SK-MEL-5 (cell line): ENCODE results near the gene TMEM11. TPM values are rescaled to one million over a fixed set of nuclear protein-coding genes. Genes with fewer than 3 reads are reported as not detected.
A peak's percentile ranks its signal among the peaks of the same experiment; 100 is the strongest.

Experiments used
- DNase-seq: peaks from one replicate; pipeline ENCODE4 v3.0.0-alpha.2; 2016; ENCODE audit warnings: low read depth, low spot score
- in situ Hi-C: cut with HindIII; loops from 2 replicates; pipeline ENCODE4 v1.10.0; 2016; ENCODE audit warnings: low sequenced_read_pairs, high pct_unique_total_duplicates, low pct_unique_long_range_greater_than_20kb
- polyA plus RNA-seq, 2 experiments: library from polyadenylated mRNA; depleted of rRNA; stranded (reverse); fragments of >200 nt; gene quantifications; 2 replicates each; pipeline ENCODE4 v1.2.3, GENCODE V29; 2015
- total RNA-seq: library from RNA; depleted of rRNA; stranded (reverse); fragments of >200 nt; shearing (Covaris generic); gene quantifications from 2 replicates; pipeline ENCODE4 v1.2.3, GENCODE V29; 2014; rRNA removed

The TMEM11 gene, protein sequence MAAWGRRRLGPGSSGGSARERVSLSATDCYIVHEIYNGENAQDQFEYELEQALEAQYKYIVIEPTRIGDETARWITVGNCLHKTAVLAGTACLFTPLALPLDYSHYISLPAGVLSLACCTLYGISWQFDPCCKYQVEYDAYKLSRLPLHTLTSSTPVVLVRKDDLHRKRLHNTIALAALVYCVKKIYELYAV
- total RNA-seq, result 14.0 and 17.1 TPM in 2 replicates
- 34.0 and 41.3 TPM in 2 replicates for polyA plus RNA-seq (2015; cell fraction: cytosol; rRNA removed)
- polyA plus RNA-seq (2015; cell fraction: nucleus; rRNA removed), result 5.8 and 7.9 TPM in 2 replicates

- in situ Hi-C loops, result no loop called here
- peak; percentile 94 for DNase-seq
These were observed at the start of gene TMEM11 for GRCh38 chr17:21214015-21214776. Gene TMEM11 (minus strand): TSS chr17:21214161. CDS start chr17:21214152, 9 bp downstream.

- in situ Hi-C loops, result no loop called here
- DNase-seq, result peak; percentile 15
These were observed 49.4 kb upstream of the TMEM11 start for GRCh38 chr17:21263376-21263775.

DNA sequence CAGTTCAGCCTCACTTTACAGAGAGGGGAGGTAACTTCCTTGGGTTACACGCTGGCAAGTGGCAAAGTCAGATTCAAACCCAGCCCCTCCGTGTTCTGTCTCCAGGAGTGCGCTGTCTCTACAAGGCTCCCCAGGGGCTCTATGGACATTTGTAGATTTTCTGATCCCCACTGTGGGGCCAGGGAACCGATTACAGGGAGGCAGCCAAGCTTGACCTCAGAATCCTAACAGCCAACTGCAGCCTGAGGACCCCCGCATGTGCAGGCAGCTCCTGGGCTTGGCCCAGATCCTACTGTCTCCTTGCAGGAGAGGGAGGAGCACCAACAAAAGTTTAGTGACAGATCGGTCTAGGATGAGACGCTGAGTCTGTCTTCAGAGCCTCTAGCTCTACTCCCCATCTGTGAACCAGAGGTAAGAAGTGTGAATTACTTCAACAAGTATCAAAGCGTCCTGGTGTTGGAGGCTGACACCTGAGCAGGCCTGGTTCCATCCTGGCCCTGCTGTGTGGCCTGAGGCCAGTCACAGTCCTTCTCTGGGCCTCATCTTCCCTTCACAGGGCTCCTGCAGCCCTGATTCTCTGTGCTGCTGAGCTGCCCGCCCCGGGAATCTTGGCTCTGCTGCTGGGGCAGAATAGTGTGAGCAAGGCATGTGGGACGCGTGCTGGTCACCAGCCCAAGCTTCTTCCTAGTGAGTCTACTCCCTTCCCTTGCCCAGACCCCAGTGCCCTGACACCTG, 48.5 kb upstream of the TMEM11 start:
- DNase-seq, result no peak
- in situ Hi-C loops, result no loop called here

- no peak for DNase-seq
- in situ Hi-C loops, result no loop called here
These were observed 44.6 kb upstream of the TMEM11 start for GRCh38 chr17:21258593-21258992.

GRCh38 chr17:21253646-21254441, 39.9 kb upstream of the TMEM11 start:
- in situ Hi-C loops, result no loop called here
- DNase-seq, result no peak

GRCh38 chr17:21252796-21253645, 39.1 kb upstream of the TMEM11 start, which contains the start of gene NATD1:
Gene NATD1 (minus strand): TSS chr17:21253410. CDS start chr17:21253264, 146 bp downstream.
- in situ Hi-C loops, result no loop called here
- DNase-seq, result peak; percentile 80

GRCh38 chr17:21252289-21252795, 38.4 kb upstream of the TMEM11 start:
- no peak for DNase-seq
- in situ Hi-C loops, result no loop called here

DNA sequence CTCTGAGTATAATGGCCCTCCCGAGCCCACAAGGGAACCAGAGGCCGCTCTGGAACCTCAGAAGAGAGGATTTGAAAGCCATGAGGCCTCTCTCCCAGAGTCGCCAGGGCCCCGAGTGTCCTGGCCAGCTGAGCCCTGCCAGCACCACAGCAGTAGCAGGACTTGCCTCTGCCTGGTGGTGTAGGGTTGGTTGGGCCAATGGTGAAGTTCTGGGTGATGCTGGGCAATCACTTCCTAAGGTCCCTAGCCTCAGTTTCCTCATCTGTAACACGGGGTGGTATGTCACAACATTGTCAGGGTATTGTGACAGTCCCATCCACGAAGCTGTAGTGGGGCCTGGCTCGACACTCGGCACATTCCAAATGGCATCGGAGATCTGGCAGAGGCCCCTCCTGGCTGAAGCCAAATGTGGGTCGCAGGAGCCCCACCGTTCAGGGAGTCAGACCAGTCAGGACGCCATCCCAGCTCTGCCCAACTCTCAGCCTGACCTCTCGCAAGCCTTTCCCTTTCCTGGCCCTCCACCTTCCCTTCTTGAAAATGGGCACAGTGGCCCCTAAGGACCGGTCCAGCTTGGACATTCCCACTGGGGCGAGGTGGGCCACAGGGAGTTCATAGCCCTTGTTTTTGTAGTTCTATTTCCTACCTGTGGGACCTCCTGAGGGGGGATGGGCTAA, 37.5 kb upstream of the TMEM11 start:
- no peak for DNase-seq
- in situ Hi-C loops, result no loop called here

DNA sequence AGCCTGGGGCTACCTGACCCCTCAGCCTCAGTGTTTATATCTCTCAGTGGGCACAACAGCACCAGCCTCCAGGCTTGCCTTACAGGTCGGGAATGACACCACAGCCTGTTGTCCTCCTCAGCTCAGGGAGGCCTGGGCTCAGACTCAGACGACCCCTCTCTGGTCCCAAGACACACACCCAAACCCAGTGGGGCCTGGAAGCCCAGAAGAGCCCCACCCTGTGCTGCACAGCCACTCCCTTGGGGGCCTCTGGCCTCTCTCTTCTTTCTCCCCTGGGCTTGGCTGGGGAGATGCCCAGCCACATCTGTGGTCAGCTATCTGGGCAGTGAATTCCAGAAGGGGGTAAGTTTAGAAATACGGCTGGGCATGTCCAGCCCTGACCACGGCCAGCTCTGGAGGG, 36.9 kb upstream of the TMEM11 start:
- in situ Hi-C loops, result no loop called here
- no peak for DNase-seq

GRCh38 chr17:21249920-21250703, 36.2 kb upstream of the TMEM11 start:
- DNase-seq, result no peak
- in situ Hi-C loops, result no loop called here

DNA sequence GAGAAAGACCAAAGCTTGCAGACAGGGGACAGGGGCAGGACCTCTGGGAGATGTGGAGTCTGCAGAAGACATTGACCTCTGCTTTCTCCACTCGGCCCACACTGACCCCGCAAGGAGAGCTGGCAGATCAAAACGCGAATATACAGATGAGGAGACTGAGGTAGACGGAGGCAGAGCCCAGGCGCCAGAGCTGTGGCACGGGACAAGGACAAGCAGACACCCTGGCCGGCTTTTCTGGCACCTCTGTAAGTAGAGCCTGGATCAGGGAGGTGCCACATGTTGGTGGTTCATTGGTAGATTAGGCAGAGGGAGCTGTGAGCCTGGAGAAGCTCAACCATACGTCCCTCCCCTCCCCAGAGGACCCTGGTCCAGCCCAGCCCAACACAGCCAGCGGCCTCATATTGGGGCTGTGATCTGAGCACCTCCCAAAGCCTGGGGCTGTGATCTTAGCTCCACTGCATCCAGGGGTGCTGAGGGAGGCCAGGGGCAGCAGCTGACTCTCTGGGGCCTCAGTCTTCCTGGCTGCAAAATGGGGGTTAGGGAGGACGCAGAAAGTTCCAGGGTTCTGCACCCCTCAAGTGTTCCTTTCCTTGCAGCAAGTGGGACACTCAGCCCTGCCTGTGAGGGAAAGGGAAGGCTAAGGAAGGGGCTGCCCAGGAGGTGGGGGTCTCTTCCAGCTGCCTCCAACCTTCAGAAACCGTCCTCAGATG, 35.3 kb upstream of the TMEM11 start:
- no peak for DNase-seq
- in situ Hi-C loops, result no loop called here

DNA sequence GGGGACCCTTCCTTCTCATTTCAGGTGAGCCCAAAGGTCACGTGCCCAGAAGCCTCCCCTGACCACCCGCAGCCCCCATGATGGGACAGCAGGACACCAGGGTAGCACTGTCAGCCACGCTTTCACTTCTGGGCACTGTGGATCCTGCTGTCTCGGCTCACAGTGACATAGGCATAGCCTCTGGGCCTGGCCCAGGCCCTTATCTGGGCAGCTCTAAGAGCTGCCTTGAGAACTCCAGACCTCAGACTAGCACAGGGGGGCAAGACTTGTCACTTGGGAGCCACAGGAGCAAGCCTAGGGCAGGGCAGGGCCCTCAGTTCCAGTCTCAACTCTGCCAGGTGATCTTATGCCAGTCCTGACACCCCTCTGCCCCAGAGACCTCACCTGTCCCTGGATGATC, 34.5 kb upstream of the TMEM11 start:
- in situ Hi-C loops, result no loop called here
- DNase-seq, result no peak

GRCh38 chr17:21247552-21248258, 33.7 kb upstream of the TMEM11 start:
- no peak for DNase-seq
- in situ Hi-C loops, result no loop called here

GRCh38 chr17:21246698-21247097, 32.7 kb upstream of the TMEM11 start:
- in situ Hi-C loops, result no loop called here
- DNase-seq, result no peak
